SK-N-MC (cell line): ENCODE results near the gene OR7C2.
"Not testable (repeated sequence)": the region's sequence is repeated elsewhere in the genome, so short reads cannot be mapped to it uniquely, and the experiment has no call there.

Source experiments
- DNase-seq: peaks from one replicate; pipeline ENCODE4 v3.0.0-alpha.2; 2011; ENCODE audit warnings: low read depth, low spot score
- H3K27ac ChIP-seq: fragments of 200-600 bp; sonication (generic); 2 replicates; pipeline ENCODE4 v1.5.1; 2016; ENCODE audit warnings: mixed run types
- H3K36me3 ChIP-seq: fragments of 200-600 bp; sonication (generic); 2 replicates; pipeline ENCODE4 v1.6.1; 2017; ENCODE audit warnings: antibody characterized with exemption, low read length, mixed read lengths; ENCODE audit not compliant: insufficient read depth
- H3K4me3 ChIP-seq: fragments of 200-600 bp; sonication (generic); 2 replicates; pipeline ENCODE4 v1.5.1; 2016
- H3K9ac ChIP-seq: fragments of 200-600 bp; sonication (generic); 2 replicates; pipeline ENCODE4 v1.8.0; 2017; ENCODE audit warnings: mixed run types, mixed read lengths; ENCODE audit not compliant: insufficient read length
- H3K9me3 ChIP-seq: fragments of 200-600 bp; sonication (generic); 2 replicates; pipeline ENCODE4 v1.6.1; 2017; ENCODE audit warnings: low read depth, mild to moderate bottlenecking, antibody characterized with exemption, low read length, moderate library complexity, mixed read lengths
- EZH2 ChIP-seq: fragments of 200-600 bp; sonication (generic); IDR thresholded peaks from one replicate; pipeline ENCODE4 v1.6.1; 2017; ENCODE audit warnings: antibody characterized with exemption
- FOXP2 ChIP-seq: optimal IDR thresholded peaks from 2 replicates; pipeline ENCODE3; 2011; ENCODE audit warnings: mild to moderate bottlenecking, moderate library complexity; ENCODE audit not compliant: insufficient read depth; ENCODE audit errors: extremely low read length, control extremely low read depth
- POLR2AphosphoS5 ChIP-seq: IDR thresholded peaks from 2 replicates; pipeline ENCODE4 v1.6.1; 2012; ENCODE audit warnings: mild to moderate bottlenecking, low read depth, low read length, borderline replicate concordance

Gene OR7C2

GRCh38 chr19:14941189-14941588, at the start of gene OR7C2:
TSS of gene OR7C2 (plus strand) at chr19:14941489. CDS start at chr19:14941489, 0 bp downstream.
- no peak for DNase-seq
- Histone ChIP-seq H3K9me3 (no peaks in the 10 kb centered on the region), H3K36me3 (no peaks in the 10 kb centered on the region), H3K4me3 (no peak within 1 kb of the TSS), H3K27ac (no peak within 1 kb of the TSS), H3K9ac (no peak within 1 kb of the TSS)
- TF ChIP-seq POLR2AphosphoS5 (no peak), FOXP2 (no peak), EZH2 (no peak)

GRCh38 chr19:14901675-14902260, 39.5 kb upstream of the OR7C2 start:
- no peak overlapping the region for H3K4me3 ChIP-seq
- no peak overlapping the region for H3K27ac ChIP-seq
- no peaks in the 10 kb centered on the region for H3K9me3 ChIP-seq
- TF ChIP-seq POLR2AphosphoS5, result no peak
- TF ChIP-seq EZH2, result no peak
- TF ChIP-seq FOXP2, result no peak
- H3K9ac ChIP-seq, result no peak overlapping the region
- DNase-seq, result no peak
- no peaks in the 10 kb centered on the region for H3K36me3 ChIP-seq

GRCh38 chr19:14906711-14907110, 34.6 kb upstream of the OR7C2 start:
- H3K9ac ChIP-seq, result no peak overlapping the region
- H3K9me3 ChIP-seq, result no peaks in the 10 kb centered on the region
- H3K4me3 ChIP-seq, result no peak overlapping the region
- no peak overlapping the region for H3K27ac ChIP-seq
- TF ChIP-seq POLR2AphosphoS5, result no peak
- TF ChIP-seq FOXP2, result no peak
- TF ChIP-seq EZH2, result no peak
- DNase-seq, result no peak
- H3K36me3 ChIP-seq, result no peaks in the 10 kb centered on the region

GRCh38 chr19:14915116-14915515, 26.2 kb upstream of the OR7C2 start:
- H3K27ac ChIP-seq, result no peak overlapping the region

GRCh38 chr19:14916848-14917247, 24.4 kb upstream of the OR7C2 start:
- Histone ChIP-seq H3K36me3 (no peaks in the 10 kb centered on the region), H3K9me3 (no peaks in the 10 kb centered on the region), H3K4me3 (no peak overlapping the region), H3K9ac (no peak overlapping the region), H3K27ac (no peak overlapping the region)
- TF ChIP-seq POLR2AphosphoS5 (no peak), FOXP2 (no peak), EZH2 (no peak)
- DNase-seq, result no peak

More at GRCh38 chr19:14915116-14915515, 26.2 kb upstream of the OR7C2 start:
- H3K9ac ChIP-seq, result no peak overlapping the region
- no peak for DNase-seq
- TF ChIP-seq EZH2 (no peak), FOXP2 (no peak), POLR2AphosphoS5 (no peak)
- H3K36me3 ChIP-seq, result no peaks in the 10 kb centered on the region
- H3K9me3 ChIP-seq, result no peaks in the 10 kb centered on the region
- no peak overlapping the region for H3K4me3 ChIP-seq

- no peak overlapping the region for H3K4me3 ChIP-seq
- H3K27ac ChIP-seq, result no peak overlapping the region
- TF ChIP-seq EZH2 (no peak), FOXP2 (no peak), POLR2AphosphoS5 (no peak)
- no peak overlapping the region for H3K9ac ChIP-seq
- no peaks in the 10 kb centered on the region for H3K36me3 ChIP-seq
- no peak for DNase-seq
- H3K9me3 ChIP-seq, result no peaks in the 10 kb centered on the region
Observed at GRCh38 chr19:14933506-14933905, 7.8 kb upstream of the OR7C2 start.

GRCh38 chr19:14940266-14940665, 1.0 kb upstream of the OR7C2 start:
- no peak overlapping the region for H3K4me3 ChIP-seq
- no peaks in the 10 kb centered on the region for H3K9me3 ChIP-seq
- no peak for TF ChIP-seq EZH2
- TF ChIP-seq POLR2AphosphoS5, result no peak
- TF ChIP-seq FOXP2, result no peak
- H3K36me3 ChIP-seq, result no peaks in the 10 kb centered on the region
- H3K9ac ChIP-seq, result no peak overlapping the region
- no peak for DNase-seq
- H3K27ac ChIP-seq, result no peak overlapping the region

GRCh38 chr19:14943601-14944000, 2.3 kb downstream of the OR7C2 start:
- no peak for DNase-seq
- TF ChIP-seq EZH2, result no peak
- TF ChIP-seq POLR2AphosphoS5, result no peak
- no peak for TF ChIP-seq FOXP2

GRCh38 chr19:14944456-14944855, 3.2 kb downstream of the OR7C2 start:
- Histone ChIP-seq H3K4me3 (no peak overlapping the region), H3K9me3 (no peaks in the 10 kb centered on the region), H3K36me3 (no peaks in the 10 kb centered on the region), H3K9ac (no peak overlapping the region), H3K27ac (no peak overlapping the region)
- TF ChIP-seq FOXP2 (no peak), EZH2 (no peak), POLR2AphosphoS5 (no peak)
- no peak for DNase-seq

More at GRCh38 chr19:14943601-14944000, 2.3 kb downstream of the OR7C2 start:
- H3K4me3 ChIP-seq, result no peak overlapping the region
- H3K9me3 ChIP-seq, result no peaks in the 10 kb centered on the region
- no peak overlapping the region for H3K27ac ChIP-seq
- H3K36me3 ChIP-seq, result no peaks in the 10 kb centered on the region
- no peak overlapping the region for H3K9ac ChIP-seq

GRCh38 chr19:14949413-14949812, 8.1 kb downstream of the OR7C2 start:
- not testable (repeated sequence) for H3K9me3 ChIP-seq, H3K9ac ChIP-seq, H3K27ac ChIP-seq, H3K36me3 ChIP-seq, H3K4me3 ChIP-seq, DNase-seq
